Astrocyte of the cerebellum (primary cell): ENCODE measurements around the gene KLF12.

Experiments
- DNase-seq: peaks from one replicate; pipeline ENCODE4 v3.0.0-alpha.2; 2011; ENCODE audit warnings: low read depth
- H3K4me3 ChIP-seq: 2 replicates; pipeline ENCODE4 v1.5.1; 2011; ENCODE audit warnings: mild to moderate bottlenecking, low read depth, low read length, moderate library complexity
- CTCF ChIP-seq: IDR thresholded peaks from 2 replicates; pipeline ENCODE4 v1.5.1; 2012; ENCODE audit warnings: low read length, low read depth, moderate library complexity, mild to moderate bottlenecking; ENCODE audit errors: missing control alignments
- in situ Hi-C: cut with HindIII; loops from 2 replicates; pipeline ENCODE4 v1.10.0; 2017; ENCODE audit warnings: low sequenced_read_pairs

KLF12 gene

GRCh38 chr13:74110053-74110452 is 24.2 kb downstream of the KLF12 start:
- in situ Hi-C loops, result no loop called here
- H3K4me3 ChIP-seq, result no peak overlapping the region
- no peak for DNase-seq
- TF ChIP-seq CTCF, result no peak

DNA sequence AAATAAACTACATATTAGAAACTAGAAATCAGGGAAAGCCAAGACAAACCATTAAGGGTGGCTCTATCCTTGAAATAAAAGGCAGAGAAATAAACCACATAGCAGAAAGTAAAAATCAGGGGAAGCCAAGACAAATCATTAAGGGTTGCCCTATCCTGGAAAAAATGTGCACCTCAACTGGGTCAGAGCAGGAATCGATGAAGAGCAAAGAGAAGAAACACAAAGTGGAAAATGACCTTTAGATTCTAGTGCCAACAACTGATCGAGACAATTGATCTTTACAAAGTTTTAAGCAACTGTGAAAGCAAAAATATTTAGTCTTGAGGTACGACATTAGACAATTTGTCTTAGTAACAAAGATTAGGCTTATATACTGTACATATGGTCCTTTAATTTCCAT is 26.6 kb downstream of the KLF12 start:
- no peak for TF ChIP-seq CTCF
- DNase-seq, result no peak
- in situ Hi-C loops, result no loop called here
- H3K4me3 ChIP-seq, result no peak overlapping the region

- in situ Hi-C loops, result no loop called here
- no peak for DNase-seq
- H3K4me3 ChIP-seq, result no peak overlapping the region
- TF ChIP-seq CTCF, result no peak
These were observed 28.3 kb downstream of the KLF12 start for GRCh38 chr13:74105871-74106270.

GRCh38 chr13:74104661-74105275 is 29.4 kb downstream of the KLF12 start:
- in situ Hi-C loops, result no loop called here
- DNase-seq, result no peak
- TF ChIP-seq CTCF, result no peak
- no peak overlapping the region for H3K4me3 ChIP-seq

DNA sequence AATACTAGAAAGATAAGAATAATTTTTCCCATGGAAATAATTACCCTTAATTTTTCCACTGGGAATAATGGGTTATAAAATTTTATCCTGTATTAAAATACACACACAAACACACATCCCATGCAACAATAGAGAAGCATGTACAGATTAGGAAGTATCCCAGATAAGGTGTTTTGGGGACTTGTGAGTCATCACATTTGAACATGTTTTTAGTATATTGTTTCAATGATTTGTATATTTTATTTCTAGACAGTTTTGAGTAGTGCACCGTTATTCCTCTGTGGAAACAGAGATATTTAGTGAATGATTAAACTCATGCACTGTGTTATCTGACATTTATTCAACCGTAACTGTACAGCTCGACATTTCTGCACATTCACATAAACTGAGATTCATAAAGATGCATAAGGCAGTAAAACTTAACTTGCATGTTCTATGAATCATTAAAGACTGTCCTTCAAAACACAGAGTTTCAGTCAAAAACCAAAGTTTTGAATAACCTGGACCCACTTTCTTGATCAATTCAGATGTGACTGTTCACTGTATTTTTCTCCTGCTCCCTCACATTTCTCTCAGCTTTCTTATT is 30.1 kb downstream of the KLF12 start:
- in situ Hi-C loops, result no loop called here
- DNase-seq, result no peak
- no peak for TF ChIP-seq CTCF
- no peak overlapping the region for H3K4me3 ChIP-seq

- no peak for DNase-seq
- no peak overlapping the region for H3K4me3 ChIP-seq
- in situ Hi-C loops, result no loop called here
- TF ChIP-seq CTCF, result no peak
These were observed 31.0 kb downstream of the KLF12 start for GRCh38 chr13:74103196-74103595.

- no peak for DNase-seq
- no peak for TF ChIP-seq CTCF
- H3K4me3 ChIP-seq, result no peak overlapping the region
- in situ Hi-C loops, result no loop called here
These were observed 31.5 kb downstream of the KLF12 start for GRCh38 chr13:74102691-74103090.
